ENCODE results near the gene RIMKLB.
"Not testable (repeated sequence)": the region's sequence is repeated elsewhere in the genome, so short reads cannot be mapped to it uniquely, and the experiment has no call there.

Gene RIMKLB

GRCh38 chr12:8780389-8780788 is 82.6 kb downstream of the RIMKLB start:
- no peak for DNase-seq

- DNase-seq, result no peak
Observed at GRCh38 chr12:8781381-8782127, 83.8 kb downstream of the RIMKLB start.

GRCh38 chr12:8784290-8784888 is 86.6 kb downstream of the RIMKLB start:
- no peak for DNase-seq

GRCh38 chr12:8785499-8785898 is 87.7 kb downstream of the RIMKLB start:
- DNase-seq, result no peak

GRCh38 chr12:8787206-8787605 is 89.4 kb downstream of the RIMKLB start:
- not testable (repeated sequence) for DNase-seq

GRCh38 chr12:8788706-8789105 is 90.9 kb downstream of the RIMKLB start:
- not testable (repeated sequence) for DNase-seq

- not testable (repeated sequence) for DNase-seq
Observed at GRCh38 chr12:8789341-8790013, 91.7 kb downstream of the RIMKLB start.

GRCh38 chr12:8793226-8793625 is 95.4 kb downstream of the RIMKLB start:
- not testable (repeated sequence) for DNase-seq

- not testable (repeated sequence) for DNase-seq
Observed at GRCh38 chr12:8794611-8795010, 96.8 kb downstream of the RIMKLB start.

- no peak for DNase-seq
Observed at GRCh38 chr12:8796831-8797626, 99.2 kb downstream of the RIMKLB start.

- not testable (repeated sequence) for DNase-seq
Observed at GRCh38 chr12:8801213-8801612, 103.4 kb downstream of the RIMKLB start.

- DNase-seq, result not testable (repeated sequence)
Observed at GRCh38 chr12:8804833-8805232, 107.0 kb downstream of the RIMKLB start.

- not testable (repeated sequence) for DNase-seq
Observed at GRCh38 chr12:8805487-8805886, 107.7 kb downstream of the RIMKLB start.

GRCh38 chr12:8807084-8807483 is 109.3 kb downstream of the RIMKLB start:
- DNase-seq, result not testable (repeated sequence)

- not testable (repeated sequence) for DNase-seq
Observed at GRCh38 chr12:8810112-8810511, 112.3 kb downstream of the RIMKLB start.

- no peak for DNase-seq
Observed at GRCh38 chr12:8813572-8814357, 116.0 kb downstream of the RIMKLB start.

GRCh38 chr12:8816448-8817050 is 118.8 kb downstream of the RIMKLB start:
- no peak for DNase-seq

GRCh38 chr12:8817856-8818255 is 120.1 kb downstream of the RIMKLB start:
- DNase-seq, result no peak

GRCh38 chr12:8818526-8818925 is 120.7 kb downstream of the RIMKLB start:
- no peak for DNase-seq

- no peak for DNase-seq
Observed at GRCh38 chr12:8819666-8819980, 121.8 kb downstream of the RIMKLB start.

GRCh38 chr12:8820676-8821407 is 123.1 kb downstream of the RIMKLB start:
- DNase-seq, result not testable (repeated sequence)
